Endodermal cell (in vitro differentiated cells): ENCODE measurements around the gene NRXN2. TPM values are rescaled to one million over a fixed set of nuclear protein-coding genes. Genes with fewer than 3 reads are reported as not detected.

ENCODE experiments used
- DNase-seq: peaks from one replicate; pipeline ENCODE4 v3.0.0-alpha.2; 2017
- H3K27ac ChIP-seq: 2 replicates; pipeline ENCODE4 v1.5.1; 2013; ENCODE audit warnings: mild to moderate bottlenecking, low read depth, low read length, moderate library complexity
- H3K27me3 ChIP-seq: 2 replicates; pipeline ENCODE4 v1.6.1; 2013; ENCODE audit warnings: mild to moderate bottlenecking, low read length, moderate library complexity; ENCODE audit not compliant: insufficient read depth, control insufficient read depth, poor library complexity, severe bottlenecking
- H3K36me3 ChIP-seq: 2 replicates; pipeline ENCODE4 v1.7.0; 2013; ENCODE audit warnings: mild to moderate bottlenecking, low read length, moderate library complexity; ENCODE audit not compliant: control insufficient read depth, insufficient read depth
- H3K4me1 ChIP-seq: one replicate; pipeline ENCODE4 v1.7.0; 2013; ENCODE audit warnings: low read length; ENCODE audit not compliant: control insufficient read depth, insufficient read depth
- H3K4me3 ChIP-seq: 2 replicates; pipeline ENCODE4 v1.5.1; 2013; ENCODE audit warnings: mild to moderate bottlenecking, low read length, moderate library complexity
- H3K9ac ChIP-seq: 2 replicates; pipeline ENCODE4 v1.6.1; 2013; ENCODE audit warnings: mild to moderate bottlenecking, low read length, moderate library complexity; ENCODE audit not compliant: poor library complexity, severe bottlenecking; ENCODE audit errors: extremely low read depth
- H3K9me3 ChIP-seq: 2 replicates; pipeline ENCODE4 v1.6.1; 2013; ENCODE audit warnings: mild to moderate bottlenecking, low read length, moderate library complexity; ENCODE audit not compliant: control insufficient read depth
- H3K27ac Mint-ChIP-seq: 2 replicates; pipeline ENCODE4 v1.8.0; 2020; ENCODE audit warnings: mixed read lengths
- H3K27me3 Mint-ChIP-seq: 2 replicates; pipeline ENCODE4 v1.8.0; 2021; ENCODE audit warnings: mild to moderate bottlenecking, mixed read lengths; ENCODE audit not compliant: insufficient read depth
- H3K36me3 Mint-ChIP-seq: 2 replicates; pipeline ENCODE4 v1.8.0; 2020; ENCODE audit warnings: low read depth, mixed read lengths
- H3K4me1 Mint-ChIP-seq: 2 replicates; pipeline ENCODE4 v1.8.0; 2020; ENCODE audit warnings: mixed read lengths
- H3K4me3 Mint-ChIP-seq: 2 replicates; pipeline ENCODE4 v1.8.0; 2020; ENCODE audit warnings: mild to moderate bottlenecking, moderate library complexity, mixed read lengths
- H3K9me3 Mint-ChIP-seq: 2 replicates; pipeline ENCODE4 v1.8.0; 2020; ENCODE audit warnings: mild to moderate bottlenecking, mixed read lengths
- WGBS, 2 experiments: methylation state at CpG; one replicate each; pipeline versions ENCODE4 v1.1.5 to v1.1.7; 2013; ENCODE audit warnings: missing lambda C conversion rate in 2 of 2, mixed read lengths in 1 of 2; ENCODE audit not compliant: insufficient coverage in 1 of 2, insufficient read length in 1 of 2; 5-methylcytosine and 5-hydroxymethylcytosine counted together
- total RNA-seq, 2 donors: library from RNA; stranded (reverse); fragmentation: NEBNext Ultra II Directional in 1 of 2; extraction: Animal tissue kit (Norgen Biotek cat#: 25700) in 1 of 2; gene quantifications; 2 replicates in 1 of 2; 3 replicates in 1 of 2; pipeline ENCODE4 v1.2.1, GENCODE V29; 2021
- TF ChIP-seq, protein P1 (sequence below): fragments of 200-600 bp; sonication (generic); conservative IDR thresholded peaks from 2 replicates; pipeline ENCODE4 v1.5.0; 2021; ENCODE audit warnings: antibody characterized with exemption, mild to moderate bottlenecking

NRXN2 gene
- total RNA-seq, 2 donors from 2014 or later = 1.00 to 1.5 TPM

GRCh38 chr11:64571050-64571409 is 152.0 kb downstream of the NRXN2 start:
- H3K27ac ChIP-seq = no peak overlapping the region
- Mint-ChIP-seq H3K27me3 (peaks cover 2% of the 10 kb centered on the region), H3K4me3 (no peak overlapping the region), H3K27ac (no peak overlapping the region), H3K36me3 (no peaks in the 10 kb centered on the region), H3K4me1 (peaks cover 14% of the 10 kb centered on the region), H3K9me3 (no peaks in the 10 kb centered on the region)
- H3K4me1 ChIP-seq = no peaks in the 10 kb centered on the region
- H3K9me3 ChIP-seq = no peaks in the 10 kb centered on the region
- no peak overlapping the region for H3K4me3 ChIP-seq
- no peaks in the 10 kb centered on the region for H3K27me3 ChIP-seq
- TF ChIP-seq, protein P1, sequence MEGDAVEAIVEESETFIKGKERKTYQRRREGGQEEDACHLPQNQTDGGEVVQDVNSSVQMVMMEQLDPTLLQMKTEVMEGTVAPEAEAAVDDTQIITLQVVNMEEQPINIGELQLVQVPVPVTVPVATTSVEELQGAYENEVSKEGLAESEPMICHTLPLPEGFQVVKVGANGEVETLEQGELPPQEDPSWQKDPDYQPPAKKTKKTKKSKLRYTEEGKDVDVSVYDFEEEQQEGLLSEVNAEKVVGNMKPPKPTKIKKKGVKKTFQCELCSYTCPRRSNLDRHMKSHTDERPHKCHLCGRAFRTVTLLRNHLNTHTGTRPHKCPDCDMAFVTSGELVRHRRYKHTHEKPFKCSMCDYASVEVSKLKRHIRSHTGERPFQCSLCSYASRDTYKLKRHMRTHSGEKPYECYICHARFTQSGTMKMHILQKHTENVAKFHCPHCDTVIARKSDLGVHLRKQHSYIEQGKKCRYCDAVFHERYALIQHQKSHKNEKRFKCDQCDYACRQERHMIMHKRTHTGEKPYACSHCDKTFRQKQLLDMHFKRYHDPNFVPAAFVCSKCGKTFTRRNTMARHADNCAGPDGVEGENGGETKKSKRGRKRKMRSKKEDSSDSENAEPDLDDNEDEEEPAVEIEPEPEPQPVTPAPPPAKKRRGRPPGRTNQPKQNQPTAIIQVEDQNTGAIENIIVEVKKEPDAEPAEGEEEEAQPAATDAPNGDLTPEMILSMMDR = no peak
- H3K9ac ChIP-seq = no peak overlapping the region
- 94 to 95% methylated on average over 8 to 11 of the region's 11 CpGs for WGBS, 2 experiments
- DNase-seq = no peak
- no peaks in the 10 kb centered on the region for H3K36me3 ChIP-seq

DNA sequence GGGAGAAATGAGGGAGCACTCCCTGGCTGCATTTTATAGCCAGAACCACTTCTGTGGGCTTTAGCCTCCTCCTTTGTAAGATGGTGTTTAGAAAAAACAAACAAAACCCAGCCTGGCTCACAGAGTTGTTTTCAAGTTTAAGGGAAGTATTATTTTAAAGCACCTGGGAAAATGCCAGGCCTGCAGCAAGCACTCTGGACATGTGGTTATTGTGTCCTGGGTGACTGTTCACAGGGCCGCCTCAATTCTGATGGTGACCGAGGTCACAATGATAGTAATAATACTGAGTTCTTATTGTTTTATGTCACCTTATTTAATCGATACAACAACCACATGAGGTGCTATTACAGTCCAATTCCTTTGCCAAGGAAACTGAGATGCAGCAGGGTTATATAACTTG is 152.7 kb downstream of the NRXN2 start:
- Mint-ChIP-seq H3K36me3 (no peaks in the 10 kb centered on the region), H3K27ac (no peak overlapping the region), H3K27me3 (peaks cover 2% of the 10 kb centered on the region), H3K9me3 (no peaks in the 10 kb centered on the region), H3K4me3 (no peak overlapping the region), H3K4me1 (peaks cover 14% of the 10 kb centered on the region)
- WGBS, 2 experiments = 91% methylated on average over 3 of the region's 3 CpGs; no CpG with 5 or more reads in 1 of the 2 experiments
- no peak for DNase-seq
- TF ChIP-seq, protein P1 = no peak
- Histone ChIP-seq H3K27me3 (no peaks in the 10 kb centered on the region), H3K9ac (no peak overlapping the region), H3K4me1 (no peaks in the 10 kb centered on the region), H3K27ac (no peak overlapping the region), H3K4me3 (no peak overlapping the region), H3K9me3 (no peaks in the 10 kb centered on the region), H3K36me3 (no peaks in the 10 kb centered on the region)

- Mint-ChIP-seq H3K4me1 (peaks cover 14% of the 10 kb centered on the region), H3K9me3 (no peaks in the 10 kb centered on the region), H3K4me3 (no peak overlapping the region), H3K27ac (no peak overlapping the region), H3K27me3 (peaks cover under 1% of the 10 kb centered on the region), H3K36me3 (no peaks in the 10 kb centered on the region)
- no peaks in the 10 kb centered on the region for H3K27me3 ChIP-seq
- H3K9ac ChIP-seq = no peak overlapping the region
- no peaks in the 10 kb centered on the region for H3K9me3 ChIP-seq
- no peak for DNase-seq
- 90 to 91% methylated on average over 8 of the region's 8 CpGs for WGBS, 2 experiments
- H3K27ac ChIP-seq = no peak overlapping the region
- no peaks in the 10 kb centered on the region for H3K36me3 ChIP-seq
- H3K4me3 ChIP-seq = no peak overlapping the region
- TF ChIP-seq, protein P1 = no peak
- H3K4me1 ChIP-seq = no peaks in the 10 kb centered on the region
Observed at GRCh38 chr11:64569300-64569970, 153.6 kb downstream of the NRXN2 start.
